Forelimb muscle (tissue), 1 donor: ENCODE measurements around the gene LZTR1. TPM values are rescaled to one million over a fixed set of nuclear protein-coding genes. Genes with fewer than 3 reads are reported as not detected.
"Not testable (repeated sequence)": the region's sequence is repeated elsewhere in the genome, so short reads cannot be mapped to it uniquely, and the experiment has no call there.

ENCODE experiments used
- DNase-seq: peaks from one replicate; pipeline ENCODE4 v3.0.0-alpha.2; 2013; ENCODE audit warnings: low read depth
- polyA plus RNA-seq: library from polyadenylated mRNA; unstranded; fragments of 120-200 nt; gene quantifications from one replicate; pipeline ENCODE4 v1.2.1, GENCODE V29; 2013; ENCODE audit not compliant: insufficient read length

LZTR1 gene
- polyA plus RNA-seq, 1 donor = 32.6 TPM

DNA sequence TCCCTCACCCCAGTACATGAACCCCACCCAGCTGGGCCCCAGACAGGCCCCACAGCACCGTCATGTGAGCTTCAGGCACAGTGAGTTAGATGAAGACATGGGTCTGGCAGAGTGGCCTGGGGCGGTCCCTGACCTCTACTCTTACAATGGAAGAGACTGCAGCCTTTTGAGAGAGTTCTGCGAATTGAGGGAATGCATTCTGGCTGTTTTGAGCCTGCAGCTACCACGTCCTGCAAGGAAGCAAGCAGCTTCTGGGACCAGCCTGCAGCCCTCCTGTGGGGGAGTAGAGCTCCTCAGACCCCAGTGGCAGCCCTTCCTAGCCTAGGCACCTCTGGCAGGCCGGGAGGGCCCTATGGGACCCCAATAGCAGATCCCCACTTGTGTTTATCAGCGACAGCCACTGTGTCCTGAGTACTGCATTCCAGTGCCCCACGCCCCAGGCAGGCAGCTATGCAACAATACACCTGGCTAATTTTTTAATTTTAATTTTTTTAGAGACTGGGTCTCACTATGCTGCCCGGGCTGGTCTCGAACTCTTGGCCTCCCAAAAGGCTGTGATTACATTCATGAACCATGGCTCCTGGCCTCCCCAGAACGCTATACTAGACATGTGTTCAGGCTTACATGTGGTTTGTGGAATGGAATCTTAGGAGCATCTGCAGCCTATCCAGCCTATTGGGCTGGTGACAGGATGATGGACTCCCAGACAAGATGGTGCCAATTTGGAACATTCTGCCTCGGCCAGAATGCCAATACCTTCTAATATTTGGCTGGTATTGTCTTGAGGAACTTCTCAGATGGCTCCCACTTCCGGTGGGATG is 51.0 kb downstream of the LZTR1 start:
- no peak for DNase-seq

DNA sequence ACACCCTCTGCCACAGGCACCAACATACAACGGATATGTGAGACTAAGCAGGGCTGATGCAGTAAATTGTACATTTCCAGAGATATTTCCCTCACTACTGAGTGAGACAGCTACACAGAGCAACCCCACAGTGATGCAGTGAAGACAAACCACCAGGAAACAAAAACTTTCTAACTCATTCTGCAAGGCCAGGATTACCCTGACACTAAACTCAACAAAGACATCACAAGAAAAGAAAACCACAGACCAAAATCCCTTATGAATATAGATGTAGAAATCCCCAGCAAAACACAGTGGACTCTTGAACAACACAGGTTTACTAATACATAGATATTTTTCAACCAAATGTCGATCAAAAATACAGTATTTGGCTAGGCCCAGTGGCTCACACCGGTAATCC is 51.8 kb downstream of the LZTR1 start:
- no peak for DNase-seq

DNA sequence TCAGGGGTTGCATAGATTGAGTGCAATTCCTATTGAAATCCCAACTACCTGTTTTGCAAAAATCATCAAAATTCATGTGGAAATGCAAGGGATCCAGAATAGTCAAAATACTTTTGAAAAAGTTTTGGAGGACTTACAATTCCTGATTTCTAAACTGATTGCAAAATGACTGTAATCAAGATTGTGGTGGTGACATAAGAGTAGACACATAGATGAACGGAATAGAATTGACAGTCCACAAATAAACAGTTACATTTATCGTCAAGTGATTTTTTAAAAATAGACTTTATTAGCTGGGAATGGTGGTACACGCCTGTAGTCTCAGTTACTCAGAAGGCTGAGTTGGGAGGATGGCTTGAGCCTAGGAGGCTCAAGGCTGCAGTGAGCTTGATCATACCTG is 52.9 kb downstream of the LZTR1 start:
- no peak for DNase-seq

DNA sequence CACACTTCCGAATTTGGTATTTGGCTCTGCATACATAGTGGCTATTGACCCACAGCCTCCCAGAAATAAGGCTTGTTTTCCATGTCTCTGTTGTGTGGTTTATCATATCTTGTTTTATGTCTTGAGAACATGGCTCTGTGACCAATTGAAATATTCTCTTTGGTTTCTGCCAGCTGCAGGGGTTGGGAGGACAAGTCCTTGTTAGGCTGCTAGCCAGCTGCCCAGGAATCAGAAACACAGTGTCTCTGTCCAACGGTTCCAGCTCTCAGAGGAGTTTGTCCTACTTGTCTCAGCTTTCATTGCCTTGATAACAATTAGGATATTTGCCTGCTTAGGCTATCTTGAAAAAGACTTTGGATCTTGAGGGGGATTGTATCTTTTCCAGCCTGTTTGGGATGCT is 56.3 kb downstream of the LZTR1 start:
- no peak for DNase-seq

DNA sequence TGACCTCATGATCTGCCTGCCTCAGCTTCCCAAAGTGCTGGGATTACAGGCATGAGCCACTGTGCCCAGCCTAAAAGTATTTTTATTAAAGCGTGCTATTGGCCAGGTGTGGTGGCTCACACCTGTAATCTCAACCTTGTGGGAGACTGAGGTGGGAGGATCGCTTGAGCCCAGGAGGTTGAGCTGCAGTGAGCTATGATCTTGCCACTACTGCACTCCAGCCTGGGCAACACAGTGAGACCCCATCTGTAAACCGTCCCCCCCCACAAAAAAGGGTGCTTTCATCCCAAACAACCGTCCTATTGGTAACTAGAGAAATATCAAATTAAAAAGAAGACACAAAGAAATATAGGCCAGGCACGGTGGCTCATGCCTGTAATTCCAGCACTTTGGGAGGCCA is 57.1 kb downstream of the LZTR1 start:
- DNase-seq = not testable (repeated sequence)

DNA sequence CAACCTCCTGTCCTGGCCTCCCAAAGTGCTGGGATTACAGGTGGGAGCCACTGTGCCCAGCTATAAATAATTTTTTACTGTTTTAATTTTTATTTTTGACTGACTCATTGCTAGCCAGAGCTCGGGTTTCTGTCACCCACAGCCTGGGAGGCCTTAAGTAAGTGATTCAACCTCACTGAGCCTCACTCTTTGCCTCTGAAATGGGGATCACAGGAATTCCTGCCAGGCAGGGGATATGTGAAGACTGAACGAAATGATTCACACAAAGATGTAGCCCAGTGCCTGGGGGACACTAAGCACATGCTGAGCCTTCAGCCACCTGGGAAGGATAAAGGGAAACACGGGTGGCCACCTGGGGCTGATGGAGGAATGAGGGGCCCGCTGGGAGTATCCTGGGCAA is 59.8 kb downstream of the LZTR1 start:
- no peak for DNase-seq

DNA sequence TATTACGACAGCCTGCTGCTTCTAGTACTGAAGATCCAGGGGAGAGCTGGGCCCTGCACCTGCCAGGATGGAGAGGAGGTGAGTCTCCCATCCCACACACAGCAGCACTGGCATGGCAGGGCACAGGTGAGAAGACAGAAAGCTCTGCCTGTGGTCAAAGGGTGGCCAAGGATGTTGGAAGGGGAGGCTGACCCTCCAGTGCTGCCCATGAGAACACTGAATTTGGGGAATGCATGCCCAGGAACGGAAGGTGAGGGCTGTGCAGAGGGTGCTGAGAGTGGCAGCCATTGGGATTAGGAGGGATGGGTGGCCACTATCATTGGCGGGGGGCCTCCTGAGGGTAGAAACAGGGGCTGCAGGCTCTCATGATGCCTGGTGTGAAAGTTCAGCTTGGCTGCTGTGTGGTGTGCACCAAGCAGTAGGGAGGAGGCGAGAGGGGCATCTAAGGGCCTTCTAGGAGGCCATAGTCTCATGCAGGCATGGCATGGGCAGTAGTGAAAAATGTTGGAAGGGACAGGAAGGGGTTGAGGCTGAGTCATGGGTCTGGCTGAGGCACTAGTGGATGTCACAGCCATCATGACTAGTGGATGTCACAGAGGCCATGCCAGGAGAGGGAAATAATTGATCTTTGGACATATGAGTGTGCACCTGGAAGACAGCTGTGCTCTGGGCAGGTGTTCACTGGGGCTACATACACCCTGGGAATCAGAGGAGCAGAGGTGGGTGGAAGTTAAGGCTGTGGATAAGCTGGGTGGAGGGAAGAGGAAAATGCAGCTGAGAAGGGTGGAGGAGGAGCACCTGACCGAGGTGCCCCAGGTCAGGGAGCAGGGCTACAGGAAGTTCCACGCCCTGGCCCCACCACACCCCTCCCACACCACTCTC is 61.1 kb downstream of the LZTR1 start:
- DNase-seq = no peak

DNA sequence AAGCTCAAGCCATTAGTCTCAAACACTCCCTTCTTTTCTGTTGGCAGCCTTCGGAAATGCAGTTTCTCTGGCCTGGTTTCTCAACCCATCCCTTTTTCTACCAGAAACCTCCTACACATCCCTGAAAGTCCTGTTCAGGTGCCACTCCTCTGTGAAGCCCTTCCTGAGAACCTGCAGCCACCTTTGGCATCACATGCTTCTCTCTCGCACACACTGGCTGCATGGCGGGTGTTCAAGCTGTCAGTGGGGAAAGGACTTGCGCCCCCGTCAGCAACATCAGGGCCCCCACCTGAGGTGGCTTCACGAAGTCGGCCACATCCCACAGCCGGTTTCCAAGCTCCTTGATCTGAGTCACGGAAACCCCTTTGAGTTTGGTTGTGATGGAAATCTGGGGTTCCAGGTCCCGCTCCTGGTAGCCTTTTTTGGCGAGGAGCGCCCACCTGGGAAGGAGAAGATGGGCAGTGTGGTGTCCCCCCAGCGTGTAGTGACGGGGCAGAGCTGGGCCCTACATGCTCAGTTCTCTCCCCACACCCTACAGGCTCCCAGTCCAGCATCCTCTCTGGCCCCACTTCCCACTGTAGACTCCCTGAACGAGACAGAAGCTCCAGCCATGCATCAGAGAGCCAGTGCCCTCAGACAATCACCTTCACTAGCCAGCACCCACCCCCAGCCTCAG is 61.9 kb downstream of the LZTR1 start:
- DNase-seq = no peak

DNA sequence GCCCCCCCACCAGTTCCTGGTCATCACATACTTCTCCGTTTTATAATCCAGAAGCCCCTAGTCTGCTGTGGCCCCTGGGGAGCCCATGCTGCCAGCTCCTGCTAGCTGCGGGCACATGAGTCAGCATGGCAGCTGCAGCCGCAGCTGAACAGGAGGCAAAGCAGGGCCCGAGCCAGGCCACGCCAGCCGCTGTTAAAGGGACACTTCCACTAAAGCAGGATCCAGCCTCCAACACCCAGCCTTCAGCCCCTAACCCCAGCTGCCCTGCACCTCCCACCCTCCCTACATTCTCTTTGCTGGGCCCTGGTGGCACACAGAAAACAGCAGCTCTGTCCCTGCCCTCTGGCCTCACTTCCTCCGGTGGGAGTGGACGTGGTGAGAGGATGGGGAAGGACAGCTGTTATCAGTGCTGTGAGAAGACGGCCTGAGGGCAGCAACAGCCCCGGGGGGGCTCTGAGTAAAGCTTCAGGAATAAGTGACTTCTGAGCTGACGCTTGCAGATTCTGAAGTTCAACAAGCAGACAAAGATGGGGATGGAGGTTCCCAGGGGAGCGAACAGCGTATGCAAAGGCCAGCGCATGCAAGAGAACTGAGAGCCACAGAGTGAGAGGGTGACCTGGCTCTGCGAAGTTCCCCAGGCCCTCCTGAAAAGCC is 63.0 kb downstream of the LZTR1 start:
- no peak for DNase-seq

DNA sequence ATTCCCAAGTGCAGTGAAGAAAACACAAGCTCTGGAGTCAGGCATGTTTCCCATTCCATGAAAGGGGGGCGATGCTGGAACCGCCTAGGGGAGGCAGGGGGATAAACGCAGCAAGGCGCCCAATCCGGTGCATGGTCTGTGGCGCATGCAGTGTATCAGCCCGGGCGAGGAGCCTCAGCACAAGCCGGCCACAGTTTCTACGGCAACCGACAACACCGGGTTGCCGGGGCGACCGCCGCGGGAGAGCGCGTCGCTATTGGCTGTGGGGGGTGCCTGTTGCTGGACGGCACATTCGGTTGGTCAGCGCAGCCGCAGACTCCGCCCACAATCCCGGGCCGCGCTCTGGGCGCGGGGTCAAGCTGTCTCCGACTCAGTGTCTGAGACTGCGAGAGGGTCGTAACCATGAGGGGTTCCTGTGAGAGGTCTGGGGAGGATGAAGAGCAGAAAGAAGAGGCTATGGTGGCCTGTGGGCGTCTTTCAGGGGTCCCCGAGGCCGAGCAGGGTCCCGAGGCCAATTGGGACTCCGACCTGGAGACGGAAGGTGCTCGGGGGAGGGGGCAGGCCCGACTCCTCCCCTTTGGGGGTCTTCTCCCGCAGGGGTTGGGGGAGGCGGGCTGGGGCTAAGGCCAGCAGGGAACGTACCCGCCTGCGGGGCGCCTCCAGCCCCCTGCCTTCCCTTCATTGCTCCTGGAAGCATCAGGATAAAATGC is 63.6 kb downstream of the LZTR1 start, which contains the start of gene LRRC74B:
Gene LRRC74B (plus strand): TSS at position 362 of the 710 bp plus-strand sequence. CDS start 41 bp downstream, at position 403.
- peak; percentile 54 for DNase-seq

DNA sequence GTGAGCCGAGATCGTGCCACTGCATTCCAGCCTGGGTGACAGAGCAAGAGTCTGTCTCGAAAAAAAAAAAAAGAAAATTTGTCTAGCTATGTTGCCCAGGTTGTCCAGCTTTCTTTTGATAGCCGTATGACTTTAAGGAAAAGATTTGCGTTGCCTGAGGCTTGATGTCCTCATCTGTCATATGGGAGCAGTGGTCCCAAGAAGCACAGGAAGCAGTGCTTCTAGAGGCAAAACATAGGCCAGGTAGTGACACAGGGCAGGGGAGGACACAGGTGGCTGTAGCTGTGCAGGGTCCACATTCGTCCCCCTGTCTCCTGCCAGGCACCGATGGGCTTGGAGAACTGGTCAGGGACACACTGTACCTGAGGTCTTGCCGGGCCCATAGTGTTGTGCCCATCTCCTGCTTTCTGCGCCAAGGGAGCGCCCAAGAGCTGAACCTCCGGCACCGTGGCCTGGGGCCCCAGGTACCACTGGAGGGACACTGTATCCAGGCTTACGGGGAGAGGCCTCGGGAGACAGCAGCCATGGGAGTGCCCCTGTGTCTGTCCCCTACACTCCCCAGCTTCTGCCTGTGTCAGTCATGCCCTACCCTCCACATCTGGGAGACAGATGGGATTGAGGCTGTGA is 65.1 kb downstream of the LZTR1 start:
- no peak for DNase-seq

DNA sequence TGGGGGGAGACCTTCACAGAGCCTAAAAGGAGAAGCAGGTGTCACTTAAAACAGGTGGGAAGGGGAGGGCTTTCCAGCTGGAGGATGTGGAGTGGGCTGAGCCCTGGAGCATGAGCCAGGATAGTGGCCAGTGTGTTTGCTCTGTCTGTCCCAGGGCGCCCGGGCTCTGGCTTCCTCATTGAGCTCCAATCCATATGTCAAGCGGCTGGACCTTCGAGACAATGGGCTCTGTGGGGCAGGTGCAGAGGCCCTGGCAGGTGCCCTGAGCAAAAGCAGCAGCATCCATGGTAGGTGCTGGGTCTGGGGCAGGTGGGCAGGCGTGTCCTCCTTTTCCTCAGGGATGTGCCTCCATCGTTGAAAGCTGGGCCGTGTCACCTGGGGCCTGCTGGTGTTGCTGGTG is 65.6 kb downstream of the LZTR1 start:
- DNase-seq = no peak

DNA sequence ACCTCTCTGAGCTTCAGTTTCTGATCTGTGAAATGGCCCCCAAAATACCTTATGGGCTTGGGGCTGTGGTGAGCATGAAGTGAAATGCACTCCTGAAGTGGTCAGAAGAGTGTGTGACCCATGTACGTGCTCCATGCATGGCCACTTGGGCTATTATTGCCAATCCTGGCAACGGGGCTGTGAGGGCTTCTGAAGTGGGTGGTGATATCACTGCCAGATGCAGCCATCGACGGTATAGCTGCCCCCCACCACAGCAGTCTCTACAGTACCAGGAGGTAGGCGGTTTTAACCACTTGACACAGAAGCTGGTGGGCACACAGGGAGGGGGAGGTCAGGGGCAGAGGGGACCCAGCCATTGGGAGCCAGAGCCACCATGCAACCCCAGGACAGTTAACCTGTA is 66.4 kb downstream of the LZTR1 start:
- not testable (repeated sequence) for DNase-seq

Other genes starting within 250 kb of the LZTR1 start
- not detected for gene SERPIND1, start 208.2 kb upstream of the LZTR1 start, polyA plus RNA-seq
- gene PI4KA, start 123.5 kb upstream of the LZTR1 start, polyA plus RNA-seq = 30.3 TPM
- 18.0 TPM for gene SNAP29, start 123.3 kb upstream of the LZTR1 start, polyA plus RNA-seq
- gene CRKL, start 64.9 kb upstream of the LZTR1 start, polyA plus RNA-seq = 41.5 TPM
- 0.19 TPM for gene AIFM3, start 15.0 kb upstream of the LZTR1 start, polyA plus RNA-seq
- 15.5 TPM for gene THAP7, start 19.8 kb downstream of the LZTR1 start, polyA plus RNA-seq
- gene P2RX6, start 32.9 kb downstream of the LZTR1 start, polyA plus RNA-seq = 26.5 TPM
- gene SLC7A4, start 50.3 kb downstream of the LZTR1 start, polyA plus RNA-seq = 0.81 TPM
- 0.18 TPM for gene LRRC74B, start 63.6 kb downstream of the LZTR1 start, polyA plus RNA-seq